Measurements from ENCODE around the gene AP3S1.

AP3S1 gene

DNA sequence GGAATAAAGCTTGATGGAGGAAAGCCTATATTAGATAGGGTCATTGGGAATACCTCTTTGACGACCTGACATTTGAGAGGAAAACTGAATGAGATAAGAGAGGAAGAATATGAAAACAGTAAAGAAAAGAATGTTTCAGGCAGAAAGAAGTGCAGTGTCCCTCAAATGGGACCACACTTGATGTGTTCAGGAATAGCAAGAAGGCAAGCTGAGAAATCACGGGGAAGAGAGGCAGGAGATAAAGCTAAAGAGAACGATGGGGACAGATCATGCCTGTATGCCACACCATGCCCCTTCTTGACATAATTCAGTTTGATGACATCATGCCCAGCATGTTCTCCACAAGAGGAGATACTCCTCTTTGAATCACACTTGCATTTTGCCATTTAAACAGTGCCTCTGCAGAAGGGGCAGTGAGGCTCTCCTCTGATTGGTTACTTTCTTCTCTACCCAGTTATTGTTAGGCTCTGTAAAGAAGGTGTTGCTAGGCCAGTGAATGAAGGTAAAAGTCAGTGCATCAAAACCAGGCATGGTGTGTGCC lies 7.6 kb downstream of the AP3S1 start:
- no peak overlapping the region for H3K4me3 ChIP-seq (ENCODE audit: low read depth, low read length)
- TF ChIP-seq, protein P1, sequence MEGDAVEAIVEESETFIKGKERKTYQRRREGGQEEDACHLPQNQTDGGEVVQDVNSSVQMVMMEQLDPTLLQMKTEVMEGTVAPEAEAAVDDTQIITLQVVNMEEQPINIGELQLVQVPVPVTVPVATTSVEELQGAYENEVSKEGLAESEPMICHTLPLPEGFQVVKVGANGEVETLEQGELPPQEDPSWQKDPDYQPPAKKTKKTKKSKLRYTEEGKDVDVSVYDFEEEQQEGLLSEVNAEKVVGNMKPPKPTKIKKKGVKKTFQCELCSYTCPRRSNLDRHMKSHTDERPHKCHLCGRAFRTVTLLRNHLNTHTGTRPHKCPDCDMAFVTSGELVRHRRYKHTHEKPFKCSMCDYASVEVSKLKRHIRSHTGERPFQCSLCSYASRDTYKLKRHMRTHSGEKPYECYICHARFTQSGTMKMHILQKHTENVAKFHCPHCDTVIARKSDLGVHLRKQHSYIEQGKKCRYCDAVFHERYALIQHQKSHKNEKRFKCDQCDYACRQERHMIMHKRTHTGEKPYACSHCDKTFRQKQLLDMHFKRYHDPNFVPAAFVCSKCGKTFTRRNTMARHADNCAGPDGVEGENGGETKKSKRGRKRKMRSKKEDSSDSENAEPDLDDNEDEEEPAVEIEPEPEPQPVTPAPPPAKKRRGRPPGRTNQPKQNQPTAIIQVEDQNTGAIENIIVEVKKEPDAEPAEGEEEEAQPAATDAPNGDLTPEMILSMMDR (IDR thresholded peaks at IDR 0.05; ENCODE audit: low read depth, low read length, missing control alignments), result no peak
- DNase-seq (ENCODE audit: low read depth), result no peak

DNA sequence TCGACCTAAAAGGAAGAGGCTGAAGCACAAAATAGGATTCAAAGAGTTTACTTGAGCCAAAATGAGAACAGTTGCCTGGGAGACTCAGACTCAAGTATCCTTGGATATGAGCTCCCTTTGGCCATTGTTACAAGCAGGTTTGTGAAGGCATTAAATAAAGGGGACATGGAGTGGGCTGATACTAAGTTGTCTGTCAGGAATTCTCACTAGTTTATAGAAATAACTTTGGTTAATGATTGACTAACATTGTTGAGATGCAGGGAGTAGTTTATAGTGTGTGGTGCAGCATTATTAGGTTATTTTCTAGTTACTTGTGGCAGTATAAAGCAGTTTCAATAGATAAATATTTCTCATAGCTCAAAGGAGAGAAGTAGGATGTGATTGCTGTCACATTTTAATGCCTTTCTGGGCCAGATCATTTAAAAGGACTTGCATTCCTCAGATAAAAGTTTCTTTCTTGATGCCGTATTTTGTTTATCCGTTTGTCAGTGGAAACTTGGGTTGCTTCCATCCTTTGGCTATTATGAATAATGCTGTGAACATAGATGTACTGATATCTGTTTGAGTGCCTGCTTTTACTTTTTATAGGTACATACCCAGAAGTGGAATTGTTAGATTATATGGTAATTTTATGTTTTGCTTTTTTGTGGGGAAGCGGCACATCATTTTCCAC lies 9.1 kb downstream of the AP3S1 start:
- H3K4me3 ChIP-seq (ENCODE audit: low read depth, low read length), result no peak overlapping the region
- DNase-seq (ENCODE audit: low read depth), result no peak
- TF ChIP-seq, protein P1 (IDR thresholded peaks at IDR 0.05; ENCODE audit: low read depth, low read length, missing control alignments), result no peak

DNA sequence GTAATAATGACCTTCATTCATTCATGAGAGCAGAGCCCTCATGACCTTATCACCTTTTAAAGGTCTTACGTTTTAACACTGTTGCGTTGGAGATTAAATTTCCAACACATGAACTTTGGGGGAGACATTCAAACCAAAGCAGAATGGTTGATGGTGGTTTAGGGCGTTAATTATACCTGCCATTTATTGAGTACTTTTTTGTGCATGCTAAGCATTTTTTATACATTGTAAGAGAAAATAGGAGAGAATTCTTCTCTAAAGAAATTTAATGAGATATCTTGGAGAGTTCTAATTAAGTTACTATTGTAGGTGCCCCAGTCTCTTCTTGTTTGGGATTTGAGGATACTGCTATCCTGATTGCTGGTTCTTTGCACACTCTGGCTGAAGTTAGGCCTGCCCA lies 12.4 kb downstream of the AP3S1 start:
- TF ChIP-seq, protein P1 (IDR thresholded peaks at IDR 0.05; ENCODE audit: low read depth, low read length, missing control alignments), result no peak
- H3K4me3 ChIP-seq (ENCODE audit: low read depth, low read length), result no peak overlapping the region
- no peak for DNase-seq (ENCODE audit: low read depth)

DNA sequence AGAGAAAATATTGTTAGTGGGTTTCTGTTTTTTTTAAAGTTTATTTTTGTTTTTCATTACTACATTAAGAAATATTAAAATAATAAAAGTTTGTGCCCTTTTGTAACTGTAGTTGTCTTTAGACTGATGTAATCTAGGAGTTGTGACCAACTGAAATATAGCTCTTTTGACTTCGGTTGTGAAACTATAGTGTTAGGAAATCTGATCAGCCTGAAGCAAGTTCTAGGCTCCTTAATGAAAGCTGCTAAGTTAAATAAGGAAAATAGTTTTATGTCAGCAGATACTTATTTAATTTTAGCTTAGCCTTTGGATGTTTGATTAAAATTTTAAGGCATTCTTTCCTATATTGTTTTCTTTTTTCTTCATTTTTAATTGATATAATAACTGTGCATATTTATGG lies 14.2 kb downstream of the AP3S1 start:
- TF ChIP-seq, protein P1 (IDR thresholded peaks at IDR 0.05; ENCODE audit: low read depth, low read length, missing control alignments), result no peak
- no peak for DNase-seq (ENCODE audit: low read depth)
- H3K4me3 ChIP-seq (ENCODE audit: low read depth, low read length), result no peak overlapping the region

DNA sequence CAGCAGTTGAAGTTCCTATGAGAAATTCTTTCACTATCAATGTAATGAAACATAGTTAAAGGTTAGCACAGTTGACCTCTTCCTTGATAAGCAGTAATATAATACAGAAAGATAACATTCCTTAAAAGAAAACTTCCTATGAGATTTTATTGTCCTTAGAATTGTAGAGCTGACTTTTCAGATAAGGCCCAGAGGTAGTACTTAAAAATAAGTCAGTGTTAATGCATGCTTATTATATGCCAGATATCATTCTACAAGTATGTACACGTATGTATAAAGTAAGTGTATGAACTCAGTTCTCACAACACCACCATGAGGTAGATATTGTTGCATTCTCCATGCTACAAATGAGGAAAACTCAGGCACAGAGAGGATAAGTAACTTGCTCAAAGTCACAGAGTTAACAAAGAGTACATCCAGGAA lies 15.3 kb downstream of the AP3S1 start:
- no peak overlapping the region for H3K4me3 ChIP-seq (ENCODE audit: low read depth, low read length)
- no peak for DNase-seq (ENCODE audit: low read depth)
- TF ChIP-seq, protein P1 (IDR thresholded peaks at IDR 0.05; ENCODE audit: low read depth, low read length, missing control alignments), result no peak

DNA sequence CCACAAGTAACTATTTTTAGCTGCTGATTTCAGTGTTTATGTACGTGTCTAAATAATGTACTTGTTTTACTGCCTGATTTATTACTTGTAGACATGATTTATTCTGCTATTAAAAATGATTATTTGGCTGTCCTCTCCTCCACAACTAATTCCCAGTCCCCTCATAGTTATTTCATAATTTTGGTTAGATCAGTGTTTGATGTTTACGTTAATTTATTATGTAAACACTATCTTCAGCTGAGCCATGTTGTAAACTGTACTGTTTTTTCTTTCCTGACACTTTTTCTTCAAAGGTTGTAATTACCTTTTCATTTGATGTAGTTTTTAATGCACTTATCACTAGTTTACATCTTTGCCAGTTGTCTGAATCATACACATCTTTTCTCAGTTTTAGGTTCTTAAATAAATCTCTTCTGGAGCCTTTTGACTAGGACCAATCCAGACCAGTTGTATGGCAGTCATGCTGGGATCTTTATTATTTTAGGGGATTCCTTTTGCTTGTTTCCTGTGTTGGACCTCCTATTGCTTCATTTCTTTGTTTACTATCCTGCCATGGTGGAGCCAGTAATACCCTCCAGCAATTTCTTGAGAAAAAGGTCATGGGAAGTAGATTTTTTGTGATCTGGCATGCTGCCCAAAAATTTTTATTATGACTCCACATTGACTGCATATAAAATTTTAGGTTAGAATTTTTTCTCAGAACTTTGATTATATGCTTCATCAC lies 16.1 kb downstream of the AP3S1 start:
- no peak for DNase-seq (ENCODE audit: low read depth)
- H3K4me3 ChIP-seq (ENCODE audit: low read depth, low read length), result no peak overlapping the region
- TF ChIP-seq, protein P1 (IDR thresholded peaks at IDR 0.05; ENCODE audit: low read depth, low read length, missing control alignments), result no peak
